ENCODE measurements around the gene TRERF1.

The TRERF1 gene

GRCh38 chr6:42367353-42368011 lies 84.2 kb downstream of the TRERF1 start:
- DNase-seq (ENCODE audit: low read depth, low spot score): peak; percentile 22

DNA sequence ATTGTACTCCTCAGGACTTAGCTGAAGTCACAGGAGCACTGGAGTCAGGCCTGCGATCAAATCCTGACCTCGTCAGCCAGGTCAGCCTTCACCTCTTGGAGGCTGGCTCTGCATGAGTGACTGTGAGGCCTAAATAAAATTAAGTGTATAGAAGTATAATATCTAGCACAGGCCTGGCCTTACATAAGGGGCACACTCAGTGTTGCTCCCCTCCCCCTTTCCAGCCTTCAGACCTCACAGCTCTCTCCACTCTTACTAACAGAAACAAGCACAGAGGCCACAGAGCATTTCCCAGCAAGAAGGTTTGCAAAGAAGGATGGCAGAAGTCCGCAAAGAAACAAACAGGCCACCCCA lies 84.8 kb downstream of the TRERF1 start:
- no peak for DNase-seq (ENCODE audit: low read depth, low spot score)

GRCh38 chr6:42366011-42366705 lies 85.6 kb downstream of the TRERF1 start:
- no peak for DNase-seq (ENCODE audit: low read depth, low spot score)

- peak; percentile 45 for DNase-seq (ENCODE audit: low read depth, low spot score)
Measured at GRCh38 chr6:42365021-42365420, 86.7 kb downstream of the TRERF1 start.

DNA sequence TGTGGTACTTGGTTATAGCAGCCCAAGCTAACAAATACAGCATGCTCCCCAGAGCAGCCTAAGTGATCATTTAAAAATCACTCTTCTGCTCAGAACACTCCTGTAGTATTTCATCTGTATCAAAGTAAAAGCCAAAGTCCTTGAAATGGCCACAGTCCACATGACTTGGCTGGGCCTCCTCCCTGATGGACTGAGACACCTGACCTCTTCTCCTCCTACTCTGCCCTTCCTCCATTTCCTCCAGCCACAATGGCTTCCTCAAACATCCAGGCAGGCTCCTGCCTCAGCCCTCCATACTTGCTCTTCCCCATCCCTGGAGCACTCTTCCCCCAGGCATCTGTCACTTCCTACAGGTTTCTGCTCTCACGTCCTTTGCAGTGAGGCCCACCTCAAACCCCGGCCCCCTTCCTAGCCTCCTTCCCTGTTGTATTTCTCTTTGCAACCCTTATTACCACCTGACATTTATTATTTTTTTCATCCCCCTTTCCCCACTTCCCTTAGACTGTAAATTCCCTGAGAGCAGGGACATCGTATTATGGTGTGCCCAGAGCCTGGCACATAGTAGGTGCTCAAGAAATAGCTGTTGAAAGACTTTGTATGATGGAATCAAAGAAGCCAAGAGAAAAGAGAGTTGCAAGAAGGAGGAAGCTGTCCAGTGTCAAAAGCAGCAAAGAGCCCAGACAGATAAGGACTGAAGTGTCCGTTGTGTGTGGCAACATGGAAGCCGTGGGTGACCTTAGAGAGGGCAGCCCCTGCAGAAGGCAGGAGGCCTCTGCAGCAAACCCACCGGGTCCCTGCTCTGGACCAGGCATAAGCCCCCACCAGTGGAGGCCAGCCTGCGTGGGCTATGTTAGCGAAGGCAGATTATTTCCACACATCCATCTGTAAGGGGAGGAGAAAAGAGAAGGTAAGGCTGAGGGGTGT lies 87.5 kb downstream of the TRERF1 start:
- no peak for DNase-seq (ENCODE audit: low read depth, low spot score)

GRCh38 chr6:42361036-42361435 lies 90.7 kb downstream of the TRERF1 start:
- no peak for DNase-seq (ENCODE audit: low read depth, low spot score)

DNA sequence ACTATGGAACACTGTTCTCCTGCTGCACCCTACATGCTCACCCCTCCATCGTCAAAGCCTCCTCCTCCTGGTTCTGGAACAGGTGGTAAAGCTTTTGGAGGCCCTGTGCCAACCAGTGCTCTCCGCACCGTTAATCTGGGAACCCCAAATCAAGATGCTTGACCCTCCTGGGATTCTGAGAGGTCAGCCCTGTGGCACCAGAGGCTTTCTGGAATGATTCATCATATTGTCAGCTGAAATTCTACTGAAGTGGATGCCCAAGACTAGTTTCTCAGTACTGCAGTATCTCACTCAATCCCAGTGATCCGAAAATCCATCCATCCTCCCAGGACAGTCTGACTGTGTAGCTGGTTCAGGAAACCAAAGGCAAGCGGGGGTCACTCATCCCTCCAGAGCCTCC lies 92.7 kb downstream of the TRERF1 start:
- DNase-seq (ENCODE audit: low read depth, low spot score): no peak

DNA sequence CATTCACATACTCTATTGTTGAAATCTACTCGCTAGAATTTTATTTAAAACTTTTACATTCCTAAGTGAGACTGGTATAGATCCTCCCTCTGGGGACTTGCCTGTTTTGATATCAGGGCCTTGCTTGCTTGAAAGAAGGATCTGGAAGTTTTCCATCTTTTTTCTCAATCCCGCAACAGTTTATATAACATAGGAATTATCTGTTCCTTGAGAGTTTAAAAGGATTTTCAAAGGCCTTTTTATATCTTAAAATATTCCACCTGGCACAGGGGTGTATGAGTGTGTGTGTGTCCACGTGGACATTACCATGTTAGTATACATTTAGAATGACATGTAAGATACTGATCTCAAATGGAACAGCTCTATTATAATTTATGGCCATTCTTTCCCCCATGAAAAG lies 96.3 kb downstream of the TRERF1 start:
- DNase-seq (ENCODE audit: low read depth, low spot score): no peak

DNA sequence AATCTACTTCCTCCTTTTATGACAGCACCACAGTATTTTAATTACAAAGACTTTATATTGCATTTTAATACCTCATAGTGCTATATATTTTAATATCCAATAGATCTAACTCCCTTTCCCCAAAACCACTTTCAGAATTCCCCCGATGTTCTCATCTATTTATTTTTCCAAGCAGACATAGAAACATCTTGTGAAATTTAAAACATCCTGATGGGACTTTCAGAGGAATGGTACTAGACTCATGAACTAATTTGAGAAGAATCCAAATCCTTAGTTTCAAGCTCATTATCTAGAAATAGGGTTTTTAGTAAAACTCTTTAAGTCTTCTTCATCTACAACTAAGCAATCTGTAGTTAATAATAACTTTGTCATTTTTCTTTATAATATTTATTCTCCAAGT lies 97.0 kb downstream of the TRERF1 start:
- DNase-seq (ENCODE audit: low read depth, low spot score): no peak

GRCh38 chr6:42352856-42353564 lies 98.7 kb downstream of the TRERF1 start:
- peak; percentile 32 for DNase-seq (ENCODE audit: low read depth, low spot score)

DNA sequence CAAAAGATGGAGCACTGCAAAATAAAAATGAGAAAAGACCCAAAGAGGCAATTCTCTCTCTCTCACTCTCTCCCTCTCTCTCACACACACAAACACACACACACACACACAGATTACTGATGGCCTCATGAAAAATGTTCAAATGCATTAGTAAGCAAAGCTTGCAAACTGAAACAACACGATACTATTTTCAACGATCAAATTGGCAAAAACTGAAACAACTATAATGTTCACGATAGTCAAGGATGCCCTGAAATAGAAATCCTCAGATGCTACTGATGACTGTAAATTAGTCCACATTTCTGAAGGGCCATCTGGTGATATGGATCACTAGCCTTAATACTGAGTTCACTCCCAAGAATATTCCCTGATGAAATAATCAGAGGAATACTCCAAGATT lies 100.8 kb downstream of the TRERF1 start:
- no peak for DNase-seq (ENCODE audit: low read depth, low spot score)

DNA sequence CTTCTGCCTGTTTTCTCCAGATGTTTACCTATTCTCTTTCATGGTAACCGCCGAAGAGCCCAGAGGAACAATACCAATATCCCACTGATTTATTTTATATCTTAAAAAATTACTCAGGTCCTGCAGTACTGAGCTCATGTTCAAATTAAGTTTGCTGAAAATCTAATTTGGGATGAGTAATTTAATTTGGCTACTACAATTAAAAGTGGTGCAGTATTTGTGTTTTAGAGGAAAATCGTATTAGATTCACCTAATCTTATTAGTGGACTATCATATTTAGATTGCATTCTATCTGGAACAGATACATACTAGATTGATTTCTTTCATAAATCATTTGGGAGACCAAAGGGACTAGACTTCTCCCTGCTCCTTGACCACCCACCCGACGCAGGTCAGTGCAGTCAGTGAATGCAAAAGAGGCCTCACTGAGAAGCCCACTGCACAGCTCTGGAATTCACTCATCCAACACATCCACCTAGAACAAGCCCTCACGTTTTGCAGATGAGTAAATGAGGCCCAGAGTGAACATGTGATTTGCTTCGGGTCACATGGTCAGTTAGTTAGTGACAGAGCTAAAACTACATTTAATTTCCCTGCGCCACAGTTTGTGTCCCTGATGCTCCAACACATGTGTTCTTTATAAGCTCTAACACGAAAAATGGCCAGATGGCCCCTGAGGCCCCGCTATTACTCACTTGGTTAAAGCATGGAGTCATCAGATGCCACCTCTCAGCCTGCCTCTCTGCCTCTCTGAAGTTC lies 101.8 kb downstream of the TRERF1 start:
- DNase-seq (ENCODE audit: low read depth, low spot score): no peak

- DNase-seq (ENCODE audit: low read depth, low spot score): no peak
Measured at GRCh38 chr6:42347456-42347855, 104.3 kb downstream of the TRERF1 start.

GRCh38 chr6:42345696-42346416 lies 105.9 kb downstream of the TRERF1 start:
- DNase-seq (ENCODE audit: low read depth, low spot score): no peak

DNA sequence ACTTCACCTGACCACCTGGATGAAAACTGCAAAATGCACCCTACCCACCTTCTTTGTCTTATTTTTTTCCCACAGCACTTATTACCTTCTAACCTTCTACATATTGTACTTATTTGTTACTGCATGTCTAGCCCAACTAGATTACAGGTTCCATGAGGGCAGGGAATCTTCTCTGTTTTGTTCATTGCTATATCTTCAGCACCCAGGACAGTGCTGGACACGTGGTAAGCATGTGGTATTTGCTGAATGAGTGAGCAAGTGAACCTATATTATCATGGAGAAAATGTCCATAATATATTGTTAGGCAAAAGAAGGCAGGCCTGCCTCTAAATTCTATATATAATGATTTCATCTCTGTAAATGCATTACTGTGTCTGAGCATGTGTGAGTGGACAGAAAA lies 107.0 kb downstream of the TRERF1 start:
- DNase-seq (ENCODE audit: low read depth, low spot score): no peak

DNA sequence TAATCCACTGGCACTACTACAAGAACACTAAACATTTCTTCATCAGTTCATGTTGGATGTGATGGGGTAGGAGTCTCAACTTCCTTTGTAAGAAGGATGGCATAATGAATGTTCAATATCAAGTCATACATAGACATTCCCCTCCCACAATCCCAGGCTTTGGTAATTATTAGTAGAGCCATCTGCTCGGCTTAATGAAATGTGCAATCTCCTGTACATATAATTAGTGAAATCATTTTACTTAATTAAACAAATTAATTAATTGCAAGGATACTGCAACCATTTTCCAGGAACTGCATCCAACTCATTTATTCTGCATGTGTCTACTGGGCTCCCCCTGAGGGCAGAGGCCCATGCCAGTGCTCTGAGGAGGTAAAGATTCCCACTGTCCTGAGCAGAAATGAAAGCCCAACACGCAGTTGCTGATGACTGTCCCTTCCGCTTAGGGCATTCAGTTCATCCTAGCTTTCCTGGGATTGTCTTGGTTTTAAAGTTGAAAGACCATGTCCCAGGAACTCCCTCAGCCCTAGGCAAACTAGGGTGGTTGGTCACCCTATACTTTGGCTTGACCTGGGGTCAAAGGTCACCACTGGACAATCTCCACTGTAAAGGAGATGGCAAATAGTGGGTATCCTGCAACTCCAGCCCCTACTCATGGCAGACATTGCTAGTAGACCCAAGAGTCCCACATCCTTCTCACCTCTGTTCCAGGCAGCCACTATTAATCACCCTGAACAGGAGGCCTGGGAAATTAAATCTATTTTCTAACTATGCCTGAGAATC lies 109.8 kb downstream of the TRERF1 start:
- DNase-seq (ENCODE audit: low read depth, low spot score): no peak

GRCh38 chr6:42341221-42341620 lies 110.5 kb downstream of the TRERF1 start:
- DNase-seq (ENCODE audit: low read depth, low spot score): no peak

GRCh38 chr6:42340511-42340910 lies 111.2 kb downstream of the TRERF1 start:
- no peak for DNase-seq (ENCODE audit: low read depth, low spot score)

DNA sequence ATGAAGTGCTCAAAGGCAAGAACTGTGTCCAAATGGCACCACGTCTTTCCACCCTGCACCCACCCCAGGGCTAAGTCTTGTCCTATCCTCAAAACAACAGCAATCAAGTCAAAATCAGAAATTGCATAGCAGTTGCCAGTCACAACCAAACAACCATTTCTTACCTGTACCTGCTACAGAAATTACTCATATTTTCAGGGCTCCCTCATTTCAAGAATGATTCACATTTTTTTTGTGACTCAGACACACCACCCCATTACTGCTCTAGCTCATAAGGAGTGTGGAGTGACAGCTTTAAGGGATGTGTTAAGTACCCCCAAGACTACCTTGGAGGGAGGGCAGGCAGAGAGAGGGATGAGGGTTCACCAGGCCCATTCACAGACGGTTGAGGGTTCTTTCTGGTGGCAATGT lies 111.7 kb downstream of the TRERF1 start:
- no peak for DNase-seq (ENCODE audit: low read depth, low spot score)

DNA sequence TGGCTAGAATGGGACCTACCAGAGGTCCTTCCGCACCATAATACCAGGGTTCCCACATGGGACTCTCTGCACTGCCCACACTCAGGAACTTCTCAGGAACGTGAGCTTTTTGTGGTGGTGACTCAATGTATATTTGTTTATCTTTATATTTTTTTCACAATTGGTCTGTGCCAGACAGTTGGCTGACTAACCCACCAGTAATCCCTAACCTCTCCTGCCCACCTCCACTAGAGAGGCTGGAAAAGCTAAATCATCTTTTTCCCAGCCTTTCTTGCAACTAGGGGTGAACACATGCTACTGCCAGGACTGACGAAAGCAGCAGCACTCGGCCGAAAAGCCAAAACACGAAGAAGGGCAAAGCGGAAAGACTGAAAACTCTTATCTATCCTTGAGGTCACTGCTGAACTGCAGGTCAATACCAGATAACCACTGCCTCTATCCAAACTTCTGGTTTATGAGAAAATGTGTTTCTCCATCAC lies 112.9 kb downstream of the TRERF1 start:
- peak; percentile 96 for DNase-seq (ENCODE audit: low read depth, low spot score)
